Limb (tissue), 2 donors: Measurements from ENCODE around the gene C21orf58.

ENCODE experiments used
- DNase-seq, 2 donors: peaks; one replicate each; pipeline ENCODE4 v3.0.0-alpha.2; 2016; ENCODE audit errors: extremely low spot score in 2 of 2

C21orf58 gene

GRCh38 chr21:46264046-46264689 is 59.5 kb downstream of the C21orf58 start:
- no peak for DNase-seq

- no peak for DNase-seq
Measured at GRCh38 chr21:46256501-46256994, 67.1 kb downstream of the C21orf58 start.

GRCh38 chr21:46255758-46256337 is 67.8 kb downstream of the C21orf58 start:
- no peak for DNase-seq

GRCh38 chr21:46255166-46255565 is 68.5 kb downstream of the C21orf58 start:
- DNase-seq: no peak

- no peak for DNase-seq
Measured at GRCh38 chr21:46254208-46254975, 69.3 kb downstream of the C21orf58 start.

- DNase-seq: no peak
Measured at GRCh38 chr21:46253610-46254124, 70.0 kb downstream of the C21orf58 start.

- no peak for DNase-seq
Measured at GRCh38 chr21:46252840-46253239, 70.8 kb downstream of the C21orf58 start.
